ENCODE measurements around the gene NAALADL2.

The NAALADL2 gene

DNA sequence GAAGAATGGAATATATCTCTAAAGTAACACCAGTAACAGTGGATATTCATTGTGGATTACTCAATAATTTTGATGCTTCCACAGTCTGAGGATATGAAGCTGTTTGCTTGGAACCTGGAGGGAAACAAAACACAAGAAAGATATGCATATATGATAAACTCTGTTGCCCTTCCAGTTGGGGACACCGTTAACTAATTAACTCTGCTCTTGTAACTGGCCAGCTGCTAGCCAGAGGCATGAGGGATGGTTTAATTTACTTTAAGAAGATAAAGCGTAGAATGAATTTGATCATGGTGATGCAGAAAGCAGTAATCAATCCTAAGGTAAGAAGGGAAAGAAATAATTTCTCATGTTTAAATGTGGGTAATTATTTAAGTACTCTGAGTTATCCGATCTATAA, 442.6 kb downstream of the NAALADL2 start:
- DNase-seq (ENCODE audit: low read depth, low spot score), result no peak
- Histone ChIP-seq H3K36me3 (ENCODE audit: insufficient read depth, low read length) (no peaks in the 10 kb centered on the region), H3K27ac (no peak overlapping the region), H3K9me3 (ENCODE audit: low read depth, low read length) (no peaks in the 10 kb centered on the region; the same call in 1 of the 2 replicates), H3K9ac (ENCODE audit: insufficient read length) (no peak overlapping the region), H3K4me3 (no peak overlapping the region)
- no peak for TF ChIP-seq POLR2AphosphoS5 (IDR thresholded peaks at IDR 0.05; ENCODE audit: borderline replicate concordance, low read depth, low read length)
- no peak for TF ChIP-seq EZH2 (IDR thresholded peaks at IDR 0.05)
- no peak for TF ChIP-seq FOXP2 (optimal IDR thresholded peaks at IDR 0.05; ENCODE audit: control extremely low read depth, extremely low read length, insufficient read depth)

DNA sequence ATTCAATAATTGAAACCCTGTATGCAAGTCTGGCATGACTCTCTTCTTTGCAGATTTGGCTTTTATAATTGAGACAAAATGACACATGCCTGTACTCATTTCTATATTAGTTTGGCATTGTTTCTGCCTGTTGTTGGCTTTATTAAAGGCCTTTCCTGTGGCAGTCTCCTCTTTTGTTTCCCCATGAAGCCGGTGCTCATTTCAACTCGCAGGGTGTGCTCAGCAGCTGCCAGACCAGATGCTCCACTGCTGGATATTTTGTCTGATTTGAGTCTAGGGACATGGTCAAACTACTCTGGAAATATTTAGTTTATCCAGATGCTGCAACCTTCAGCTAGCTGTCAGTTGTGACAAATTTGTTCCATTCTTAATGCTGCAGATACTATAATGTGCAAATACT, 445.3 kb downstream of the NAALADL2 start:
- no peak overlapping the region for H3K4me3 ChIP-seq
- H3K9ac ChIP-seq (ENCODE audit: insufficient read length), result no peak overlapping the region
- no peak overlapping the region for H3K27ac ChIP-seq
- H3K9me3 ChIP-seq (ENCODE audit: low read depth, low read length), result no peaks in the 10 kb centered on the region
- no peak for DNase-seq (ENCODE audit: low read depth, low spot score)
- H3K36me3 ChIP-seq (ENCODE audit: insufficient read depth, low read length), result no peaks in the 10 kb centered on the region
- no peak for TF ChIP-seq POLR2AphosphoS5 (IDR thresholded peaks at IDR 0.05; ENCODE audit: borderline replicate concordance, low read depth, low read length)
- no peak for TF ChIP-seq FOXP2 (optimal IDR thresholded peaks at IDR 0.05; ENCODE audit: control extremely low read depth, extremely low read length, insufficient read depth)
- no peak for TF ChIP-seq EZH2 (IDR thresholded peaks at IDR 0.05)

DNA sequence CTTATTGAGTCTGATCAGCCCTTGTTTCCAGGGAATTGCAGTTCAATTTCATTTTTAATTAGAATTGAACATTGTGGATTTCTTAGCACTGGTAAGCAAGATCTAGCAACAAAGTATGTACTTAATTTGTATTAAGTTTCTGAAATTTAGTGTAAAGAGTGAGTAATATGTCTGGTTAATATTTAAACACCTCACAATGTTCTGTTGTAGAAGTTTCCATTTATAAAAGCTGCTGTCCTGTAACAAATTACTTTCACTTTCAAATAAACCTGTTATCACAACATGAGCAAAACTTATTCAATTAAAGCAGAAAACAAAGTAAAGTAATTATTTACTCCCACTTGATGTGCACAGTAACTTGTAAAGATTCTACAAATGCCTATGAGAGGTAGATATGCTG, 448.5 kb downstream of the NAALADL2 start:
- DNase-seq (ENCODE audit: low read depth, low spot score), result no peak
- no peak overlapping the region; the same call in 1 of the 2 replicates for H3K27ac ChIP-seq
- H3K36me3 ChIP-seq (ENCODE audit: insufficient read depth, low read length), result no peaks in the 10 kb centered on the region
- no peak for TF ChIP-seq EZH2 (IDR thresholded peaks at IDR 0.05)
- TF ChIP-seq POLR2AphosphoS5 (IDR thresholded peaks at IDR 0.05; ENCODE audit: borderline replicate concordance, low read depth, low read length), result no peak
- no peaks in the 10 kb centered on the region for H3K9me3 ChIP-seq (ENCODE audit: low read depth, low read length)
- H3K4me3 ChIP-seq, result peak overlapping the region; percentile 7; the same call in 1 of the 2 replicates
- H3K9ac ChIP-seq (ENCODE audit: insufficient read length), result peak overlapping the region; percentile 18

GRCh38 chr3:175308097-175308496, 449.0 kb downstream of the NAALADL2 start:
- H3K9ac ChIP-seq (ENCODE audit: insufficient read length), result no peak overlapping the region
- peak overlapping the region; percentile 7; the same call in 1 of the 2 replicates for H3K4me3 ChIP-seq
- no peak for TF ChIP-seq EZH2 (IDR thresholded peaks at IDR 0.05)
- TF ChIP-seq POLR2AphosphoS5 (IDR thresholded peaks at IDR 0.05; ENCODE audit: borderline replicate concordance, low read depth, low read length), result no peak
- no peak for TF ChIP-seq FOXP2 (optimal IDR thresholded peaks at IDR 0.05; ENCODE audit: control extremely low read depth, extremely low read length, insufficient read depth)
- no peaks in the 10 kb centered on the region for H3K9me3 ChIP-seq (ENCODE audit: low read depth, low read length)
- H3K36me3 ChIP-seq (ENCODE audit: insufficient read depth, low read length), result no peaks in the 10 kb centered on the region
- DNase-seq (ENCODE audit: low read depth, low spot score), result no peak
- H3K27ac ChIP-seq, result no peak overlapping the region; the same call in 1 of the 2 replicates

DNA sequence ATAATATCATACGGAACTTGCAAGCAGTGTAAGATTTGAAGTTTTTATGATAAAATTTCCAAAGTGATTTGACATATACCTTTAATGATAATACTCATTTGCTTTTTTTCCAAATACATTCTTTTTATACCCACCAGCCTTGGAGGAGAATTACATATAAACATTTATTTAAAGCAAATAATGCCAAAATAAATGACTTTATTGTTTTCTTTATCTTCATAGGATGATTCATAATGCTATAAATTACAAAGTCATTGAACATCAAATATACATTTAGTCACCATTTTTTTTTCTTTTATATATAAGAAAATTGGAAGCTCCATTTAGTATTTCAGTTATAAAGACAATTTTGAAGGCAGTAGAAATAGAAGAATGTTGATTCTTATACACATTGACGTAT, 450.9 kb downstream of the NAALADL2 start:
- Histone ChIP-seq H3K9me3 (ENCODE audit: low read depth, low read length) (no peaks in the 10 kb centered on the region), H3K27ac (peak overlapping the region; percentile 9; the same call in 1 of the 2 replicates), H3K36me3 (ENCODE audit: insufficient read depth, low read length) (no peaks in the 10 kb centered on the region), H3K4me3 (no peak overlapping the region), H3K9ac (ENCODE audit: insufficient read length) (no peak overlapping the region)
- no peak for DNase-seq (ENCODE audit: low read depth, low spot score)
- TF ChIP-seq FOXP2 (optimal IDR thresholded peaks at IDR 0.05; ENCODE audit: control extremely low read depth, extremely low read length, insufficient read depth) (no peak), EZH2 (IDR thresholded peaks at IDR 0.05) (no peak), POLR2AphosphoS5 (IDR thresholded peaks at IDR 0.05; ENCODE audit: borderline replicate concordance, low read depth, low read length) (no peak)

DNA sequence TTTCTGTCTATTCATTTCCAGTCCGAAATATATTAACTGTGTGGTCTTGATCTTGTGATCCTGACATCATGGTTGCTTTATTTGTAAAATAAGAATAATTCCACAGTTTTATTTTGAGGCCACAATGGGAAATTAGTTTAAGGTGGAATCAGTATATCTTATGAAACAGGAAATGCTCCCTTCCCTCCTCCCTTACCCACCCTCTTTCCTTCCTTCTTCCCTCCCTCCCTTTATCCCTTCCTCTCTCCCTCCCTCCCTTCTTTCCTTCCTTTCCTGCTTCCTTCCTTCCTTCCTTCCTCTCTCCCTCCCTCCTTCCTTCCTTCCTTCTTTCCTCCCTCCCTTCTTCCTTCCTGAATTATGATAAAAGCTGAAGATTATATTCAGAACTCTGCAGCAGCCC, 452.3 kb downstream of the NAALADL2 start:
- DNase-seq (ENCODE audit: low read depth, low spot score), result peak; percentile 87
- Histone ChIP-seq H3K4me3 (peak overlapping the region; percentile 65), H3K36me3 (ENCODE audit: insufficient read depth, low read length) (no peaks in the 10 kb centered on the region), H3K9ac (ENCODE audit: insufficient read length) (peak overlapping the region; percentile 16), H3K27ac (peak overlapping the region; percentile 98), H3K9me3 (ENCODE audit: low read depth, low read length) (no peaks in the 10 kb centered on the region)
- TF ChIP-seq POLR2AphosphoS5 (IDR thresholded peaks at IDR 0.05; ENCODE audit: borderline replicate concordance, low read depth, low read length), result peak; percentile 65; the same call in 1 of the 2 replicates
- no peak for TF ChIP-seq FOXP2 (optimal IDR thresholded peaks at IDR 0.05; ENCODE audit: control extremely low read depth, extremely low read length, insufficient read depth)
- no peak for TF ChIP-seq EZH2 (IDR thresholded peaks at IDR 0.05)

GRCh38 chr3:175311946-175312345, 452.8 kb downstream of the NAALADL2 start:
- Histone ChIP-seq H3K4me3 (peak overlapping the region; percentile 65), H3K27ac (peak overlapping the region; percentile 98), H3K9ac (ENCODE audit: insufficient read length) (peak overlapping the region; percentile 60), H3K36me3 (ENCODE audit: insufficient read depth, low read length) (no peaks in the 10 kb centered on the region), H3K9me3 (ENCODE audit: low read depth, low read length) (no peaks in the 10 kb centered on the region)
- TF ChIP-seq POLR2AphosphoS5 (IDR thresholded peaks at IDR 0.05; ENCODE audit: borderline replicate concordance, low read depth, low read length), result no peak
- no peak for TF ChIP-seq EZH2 (IDR thresholded peaks at IDR 0.05)
- no peak for TF ChIP-seq FOXP2 (optimal IDR thresholded peaks at IDR 0.05; ENCODE audit: control extremely low read depth, extremely low read length, insufficient read depth)
- no peak for DNase-seq (ENCODE audit: low read depth, low spot score)

GRCh38 chr3:175312791-175313190, 453.7 kb downstream of the NAALADL2 start:
- Histone ChIP-seq H3K9ac (ENCODE audit: insufficient read length) (peak overlapping the region; percentile 60), H3K27ac (peak overlapping the region; percentile 98), H3K4me3 (peak overlapping the region; percentile 65; the same call in 1 of the 2 replicates), H3K9me3 (ENCODE audit: low read depth, low read length) (no peaks in the 10 kb centered on the region), H3K36me3 (ENCODE audit: insufficient read depth, low read length) (no peaks in the 10 kb centered on the region)
- TF ChIP-seq POLR2AphosphoS5 (IDR thresholded peaks at IDR 0.05; ENCODE audit: borderline replicate concordance, low read depth, low read length), result no peak
- TF ChIP-seq EZH2 (IDR thresholded peaks at IDR 0.05), result no peak
- no peak for TF ChIP-seq FOXP2 (optimal IDR thresholded peaks at IDR 0.05; ENCODE audit: control extremely low read depth, extremely low read length, insufficient read depth)
- no peak for DNase-seq (ENCODE audit: low read depth, low spot score)

- DNase-seq (ENCODE audit: low read depth, low spot score), result no peak
- H3K27ac ChIP-seq, result no peak overlapping the region
- H3K9ac ChIP-seq (ENCODE audit: insufficient read length), result no peak overlapping the region
- H3K9me3 ChIP-seq (ENCODE audit: low read depth, low read length), result no peaks in the 10 kb centered on the region
- no peak overlapping the region for H3K4me3 ChIP-seq
- no peaks in the 10 kb centered on the region for H3K36me3 ChIP-seq (ENCODE audit: insufficient read depth, low read length)
- TF ChIP-seq EZH2 (IDR thresholded peaks at IDR 0.05), result no peak
- no peak for TF ChIP-seq FOXP2 (optimal IDR thresholded peaks at IDR 0.05; ENCODE audit: control extremely low read depth, extremely low read length, insufficient read depth)
- no peak for TF ChIP-seq POLR2AphosphoS5 (IDR thresholded peaks at IDR 0.05; ENCODE audit: borderline replicate concordance, low read depth, low read length)
These were observed 457.7 kb downstream of the NAALADL2 start for GRCh38 chr3:175316799-175317198.
